WTC11 (cell line): ENCODE measurements around the gene SMC1B. TPM values are rescaled to one million over a fixed set of nuclear protein-coding genes. Genes with fewer than 3 reads are reported as not detected.

Experiments
- ATAC-seq: fragments of 200-7000 bp; cut with Tn5 transposase; 2 replicates; pipeline ENCODE4 v1.10.0; 2021; ENCODE audit warnings: mild to moderate bottlenecking, moderate library complexity
- CTCF ChIA-PET: fragments of 300-600 bp; sonication (Branson Sonifier 250); formaldehyde crosslinking; loops from one replicate; lab custom pipeline; 2021; ENCODE audit warnings: antibody characterized with exemption; lab: Charles Lee
- POLR2A ChIA-PET: fragments of 350-600 bp; sonication (Branson Sonifier 250); formaldehyde crosslinking; loops from one replicate; lab custom pipeline; 2021; ENCODE audit warnings: antibody characterized with exemption; lab: Charles Lee
- DNase-seq: peaks from one replicate; pipeline ENCODE4 v3.0.0; 2021; ENCODE audit warnings: low spot score
- H3K27ac Mint-ChIP-seq: 2 replicates; pipeline ENCODE4 v1.8.0; 2021; ENCODE audit warnings: mixed read lengths
- H3K27me3 Mint-ChIP-seq: 2 replicates; pipeline ENCODE4 v1.8.0; 2021; ENCODE audit warnings: low read depth, mild to moderate bottlenecking, moderate library complexity, mixed read lengths
- H3K36me3 Mint-ChIP-seq: 2 replicates; pipeline ENCODE4 v1.8.0; 2021; ENCODE audit warnings: mixed read lengths
- H3K4me1 Mint-ChIP-seq: 2 replicates; pipeline ENCODE4 v1.8.0; 2022; ENCODE audit warnings: mixed read lengths
- H3K4me3 Mint-ChIP-seq: 2 replicates; pipeline ENCODE4 v1.8.0; 2021; ENCODE audit warnings: mild to moderate bottlenecking, moderate library complexity, mixed read lengths
- H3K9me3 Mint-ChIP-seq: 2 replicates; pipeline ENCODE4 v1.8.0; 2021; ENCODE audit warnings: mixed read lengths
- CBFB ChIP-seq: sonication (generic); formaldehyde crosslinking; IDR thresholded peaks from 2 replicates; pipeline ENCODE4 v1.8.1; 2022; ENCODE audit warnings: mild to moderate bottlenecking, low read depth, missing genetic modification reagents
- CREM ChIP-seq: sonication (generic); formaldehyde crosslinking; IDR thresholded peaks from 2 replicates; pipeline ENCODE4 v1.8.1; 2022; ENCODE audit warnings: mild to moderate bottlenecking, missing genetic modification reagents, moderate library complexity
- NR1H2 ChIP-seq: sonication (generic); formaldehyde crosslinking; IDR thresholded peaks from 2 replicates; pipeline ENCODE4 v1.9.0; 2021; ENCODE audit warnings: mild to moderate bottlenecking, moderate library complexity, missing genetic modification reagents
- NR2C2 ChIP-seq: sonication (generic); formaldehyde crosslinking; IDR thresholded peaks from 2 replicates; pipeline ENCODE4 v1.8.0; 2022; ENCODE audit warnings: mild to moderate bottlenecking, missing genetic modification reagents
- RORB ChIP-seq: fragments of 250-450 bp; sonication (Bioruptor Pico); IDR thresholded peaks from 2 replicates; pipeline ENCODE4 v1.9.0; 2021; ENCODE audit warnings: mild to moderate bottlenecking
- SMAD3 ChIP-seq: sonication (generic); formaldehyde crosslinking; IDR thresholded peaks from 2 replicates; pipeline ENCODE4 v1.8.0; 2022; ENCODE audit warnings: missing genetic modification reagents, mild to moderate bottlenecking, borderline replicate concordance
- SOX15 ChIP-seq: fragments of 250-450 bp; sonication (Bioruptor Pico); IDR thresholded peaks from 2 replicates; pipeline ENCODE4 v1.9.0; 2021; ENCODE audit warnings: mild to moderate bottlenecking
- TEAD1 ChIP-seq: sonication (generic); formaldehyde crosslinking; IDR thresholded peaks from 2 replicates; pipeline ENCODE4 v1.8.0; 2022; ENCODE audit warnings: mild to moderate bottlenecking, missing genetic modification reagents
- TP53 ChIP-seq: sonication (generic); formaldehyde crosslinking; IDR thresholded peaks from 2 replicates; pipeline ENCODE4 v1.8.1; 2023; ENCODE audit warnings: mild to moderate bottlenecking, missing genetic modification reagents
- ZBTB21 ChIP-seq: sonication (generic); formaldehyde crosslinking; IDR thresholded peaks from 2 replicates; pipeline ENCODE4 v1.8.1; 2023; ENCODE audit warnings: mild to moderate bottlenecking, missing genetic modification reagents, borderline replicate concordance
- ZNF121 ChIP-seq: sonication (generic); formaldehyde crosslinking; IDR thresholded peaks from 2 replicates; pipeline ENCODE4 v1.8.0; 2023; ENCODE audit warnings: missing genetic modification reagents
- ZNF219 ChIP-seq: sonication (generic); formaldehyde crosslinking; IDR thresholded peaks from 2 replicates; pipeline ENCODE4 v1.8.0; 2023; ENCODE audit warnings: missing genetic modification reagents, mild to moderate bottlenecking, borderline replicate concordance
- ZNF423 ChIP-seq: fragments of 250-450 bp; sonication (Bioruptor Pico); IDR thresholded peaks from 2 replicates; pipeline ENCODE4 v2.1.2; 2022; ENCODE audit warnings: mild to moderate bottlenecking, moderate library complexity
- total RNA-seq: library from RNA; stranded (reverse); gene quantifications from 3 replicates; pipeline ENCODE4 v1.2.3, GENCODE V29; 2021
- TF ChIP-seq, protein P1 (sequence below): fragments of 200-600 bp; IDR thresholded peaks from 2 replicates; pipeline ENCODE4 v1.8.0; 2022; ENCODE audit warnings: antibody characterized with exemption
- TF ChIP-seq, protein P2 (sequence below): sonication (generic); formaldehyde crosslinking; IDR thresholded peaks from 2 replicates; pipeline ENCODE4 v1.8.0; 2022; ENCODE audit warnings: missing genetic modification reagents
- TF ChIP-seq, protein P3 (sequence below): sonication (generic); formaldehyde crosslinking; IDR thresholded peaks from 2 replicates; pipeline ENCODE4 v1.8.0; 2022; ENCODE audit warnings: mild to moderate bottlenecking, missing genetic modification reagents
- TF ChIP-seq, protein P4 (sequence below): fragments of 250-450 bp; sonication (Bioruptor Pico); IDR thresholded peaks from 2 replicates; pipeline ENCODE4 v1.9.0; 2021; ENCODE audit warnings: moderate library complexity, mild to moderate bottlenecking, inconsistent platforms, borderline replicate concordance
- TF ChIP-seq, protein P5 (sequence below): sonication (generic); formaldehyde crosslinking; IDR thresholded peaks from 2 replicates; pipeline ENCODE4 v1.8.1; 2022; ENCODE audit warnings: mild to moderate bottlenecking, missing genetic modification reagents, moderate library complexity, borderline replicate concordance
- TF ChIP-seq, protein P6 (sequence below): sonication (generic); formaldehyde crosslinking; IDR thresholded peaks from 2 replicates; pipeline ENCODE4 v1.8.1; 2022; ENCODE audit warnings: missing genetic modification reagents, borderline replicate concordance
- TF ChIP-seq, protein P7 (sequence below): fragments of 250-450 bp; sonication (Bioruptor Pico); IDR thresholded peaks from 2 replicates; pipeline ENCODE4 v1.9.0; 2021; ENCODE audit warnings: mild to moderate bottlenecking

The SMC1B gene
- total RNA-seq, 1 experiment from 2014 or later = 0.07 TPM

DNA sequence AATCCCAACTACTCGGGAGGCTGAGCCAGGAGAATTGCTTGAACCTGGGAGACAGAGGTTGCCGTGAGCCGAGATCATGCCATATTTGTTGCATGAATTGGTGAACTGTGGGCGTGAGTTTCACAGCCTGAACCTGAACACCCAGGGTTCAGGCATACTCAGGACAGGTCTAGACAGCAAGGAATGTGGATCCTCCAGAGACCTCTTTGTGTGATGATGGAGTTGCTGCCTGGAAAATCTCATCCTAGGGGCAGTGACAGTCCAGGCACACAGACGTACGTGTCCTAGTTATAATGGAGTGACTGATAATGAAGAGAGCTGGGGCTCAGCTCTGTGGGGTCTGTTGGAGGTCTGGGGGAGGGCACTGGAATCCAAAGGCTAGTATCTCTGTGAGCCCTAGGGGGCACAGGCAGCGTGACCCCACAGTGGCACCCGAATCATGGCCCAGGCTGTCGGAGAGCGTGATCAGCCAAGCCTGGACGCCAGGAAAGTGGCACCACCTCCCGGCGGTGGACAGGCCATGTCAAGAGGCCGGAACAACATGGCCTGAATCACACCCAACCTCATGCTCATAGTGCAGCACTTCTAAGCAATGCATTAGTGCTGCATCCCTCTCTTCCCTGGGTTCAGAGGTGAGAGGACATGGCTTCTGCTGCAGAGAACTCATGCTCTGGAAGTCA is 31.8 kb upstream of the SMC1B start:
- no peak for TF ChIP-seq CREM (CRISPR knock-in tag)
- no peak for TF ChIP-seq SMAD3
- TF ChIP-seq, protein P1, sequence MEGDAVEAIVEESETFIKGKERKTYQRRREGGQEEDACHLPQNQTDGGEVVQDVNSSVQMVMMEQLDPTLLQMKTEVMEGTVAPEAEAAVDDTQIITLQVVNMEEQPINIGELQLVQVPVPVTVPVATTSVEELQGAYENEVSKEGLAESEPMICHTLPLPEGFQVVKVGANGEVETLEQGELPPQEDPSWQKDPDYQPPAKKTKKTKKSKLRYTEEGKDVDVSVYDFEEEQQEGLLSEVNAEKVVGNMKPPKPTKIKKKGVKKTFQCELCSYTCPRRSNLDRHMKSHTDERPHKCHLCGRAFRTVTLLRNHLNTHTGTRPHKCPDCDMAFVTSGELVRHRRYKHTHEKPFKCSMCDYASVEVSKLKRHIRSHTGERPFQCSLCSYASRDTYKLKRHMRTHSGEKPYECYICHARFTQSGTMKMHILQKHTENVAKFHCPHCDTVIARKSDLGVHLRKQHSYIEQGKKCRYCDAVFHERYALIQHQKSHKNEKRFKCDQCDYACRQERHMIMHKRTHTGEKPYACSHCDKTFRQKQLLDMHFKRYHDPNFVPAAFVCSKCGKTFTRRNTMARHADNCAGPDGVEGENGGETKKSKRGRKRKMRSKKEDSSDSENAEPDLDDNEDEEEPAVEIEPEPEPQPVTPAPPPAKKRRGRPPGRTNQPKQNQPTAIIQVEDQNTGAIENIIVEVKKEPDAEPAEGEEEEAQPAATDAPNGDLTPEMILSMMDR = no peak
- TF ChIP-seq, protein P2, sequence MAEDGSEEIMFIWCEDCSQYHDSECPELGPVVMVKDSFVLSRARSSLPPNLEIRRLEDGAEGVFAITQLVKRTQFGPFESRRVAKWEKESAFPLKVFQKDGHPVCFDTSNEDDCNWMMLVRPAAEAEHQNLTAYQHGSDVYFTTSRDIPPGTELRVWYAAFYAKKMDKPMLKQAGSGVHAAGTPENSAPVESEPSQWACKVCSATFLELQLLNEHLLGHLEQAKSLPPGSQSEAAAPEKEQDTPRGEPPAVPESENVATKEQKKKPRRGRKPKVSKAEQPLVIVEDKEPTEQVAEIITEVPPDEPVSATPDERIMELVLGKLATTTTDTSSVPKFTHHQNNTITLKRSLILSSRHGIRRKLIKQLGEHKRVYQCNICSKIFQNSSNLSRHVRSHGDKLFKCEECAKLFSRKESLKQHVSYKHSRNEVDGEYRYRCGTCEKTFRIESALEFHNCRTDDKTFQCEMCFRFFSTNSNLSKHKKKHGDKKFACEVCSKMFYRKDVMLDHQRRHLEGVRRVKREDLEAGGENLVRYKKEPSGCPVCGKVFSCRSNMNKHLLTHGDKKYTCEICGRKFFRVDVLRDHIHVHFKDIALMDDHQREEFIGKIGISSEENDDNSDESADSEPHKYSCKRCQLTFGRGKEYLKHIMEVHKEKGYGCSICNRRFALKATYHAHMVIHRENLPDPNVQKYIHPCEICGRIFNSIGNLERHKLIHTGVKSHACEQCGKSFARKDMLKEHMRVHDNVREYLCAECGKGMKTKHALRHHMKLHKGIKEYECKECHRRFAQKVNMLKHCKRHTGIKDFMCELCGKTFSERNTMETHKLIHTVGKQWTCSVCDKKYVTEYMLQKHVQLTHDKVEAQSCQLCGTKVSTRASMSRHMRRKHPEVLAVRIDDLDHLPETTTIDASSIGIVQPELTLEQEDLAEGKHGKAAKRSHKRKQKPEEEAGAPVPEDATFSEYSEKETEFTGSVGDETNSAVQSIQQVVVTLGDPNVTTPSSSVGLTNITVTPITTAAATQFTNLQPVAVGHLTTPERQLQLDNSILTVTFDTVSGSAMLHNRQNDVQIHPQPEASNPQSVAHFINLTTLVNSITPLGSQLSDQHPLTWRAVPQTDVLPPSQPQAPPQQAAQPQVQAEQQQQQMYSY (CRISPR knock-in tag) = no peak
- TF ChIP-seq, protein P3, sequence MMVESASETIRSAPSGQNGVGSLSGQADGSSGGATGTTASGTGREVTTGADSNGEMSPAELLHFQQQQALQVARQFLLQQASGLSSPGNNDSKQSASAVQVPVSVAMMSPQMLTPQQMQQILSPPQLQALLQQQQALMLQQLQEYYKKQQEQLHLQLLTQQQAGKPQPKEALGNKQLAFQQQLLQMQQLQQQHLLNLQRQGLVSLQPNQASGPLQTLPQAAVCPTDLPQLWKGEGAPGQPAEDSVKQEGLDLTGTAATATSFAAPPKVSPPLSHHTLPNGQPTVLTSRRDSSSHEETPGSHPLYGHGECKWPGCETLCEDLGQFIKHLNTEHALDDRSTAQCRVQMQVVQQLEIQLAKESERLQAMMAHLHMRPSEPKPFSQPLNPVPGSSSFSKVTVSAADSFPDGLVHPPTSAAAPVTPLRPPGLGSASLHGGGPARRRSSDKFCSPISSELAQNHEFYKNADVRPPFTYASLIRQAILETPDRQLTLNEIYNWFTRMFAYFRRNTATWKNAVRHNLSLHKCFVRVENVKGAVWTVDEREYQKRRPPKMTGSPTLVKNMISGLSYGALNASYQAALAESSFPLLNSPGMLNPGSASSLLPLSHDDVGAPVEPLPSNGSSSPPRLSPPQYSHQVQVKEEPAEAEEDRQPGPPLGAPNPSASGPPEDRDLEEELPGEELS (CRISPR knock-in tag) = no peak
- TF ChIP-seq, protein P4, sequence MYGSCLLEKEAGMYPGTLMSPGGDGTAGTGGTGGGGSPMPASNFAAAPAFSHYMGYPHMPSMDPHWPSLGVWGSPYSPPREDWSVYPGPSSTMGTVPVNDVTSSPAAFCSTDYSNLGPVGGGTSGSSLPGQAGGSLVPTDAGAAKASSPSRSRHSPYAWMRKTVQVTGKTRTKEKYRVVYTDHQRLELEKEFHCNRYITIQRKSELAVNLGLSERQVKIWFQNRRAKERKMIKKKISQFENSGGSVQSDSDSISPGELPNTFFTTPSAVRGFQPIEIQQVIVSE (CRISPR knock-in tag) = no peak
- TF ChIP-seq, protein P5, sequence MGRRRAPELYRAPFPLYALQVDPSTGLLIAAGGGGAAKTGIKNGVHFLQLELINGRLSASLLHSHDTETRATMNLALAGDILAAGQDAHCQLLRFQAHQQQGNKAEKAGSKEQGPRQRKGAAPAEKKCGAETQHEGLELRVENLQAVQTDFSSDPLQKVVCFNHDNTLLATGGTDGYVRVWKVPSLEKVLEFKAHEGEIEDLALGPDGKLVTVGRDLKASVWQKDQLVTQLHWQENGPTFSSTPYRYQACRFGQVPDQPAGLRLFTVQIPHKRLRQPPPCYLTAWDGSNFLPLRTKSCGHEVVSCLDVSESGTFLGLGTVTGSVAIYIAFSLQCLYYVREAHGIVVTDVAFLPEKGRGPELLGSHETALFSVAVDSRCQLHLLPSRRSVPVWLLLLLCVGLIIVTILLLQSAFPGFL (CRISPR knock-in tag) = no peak
- TF ChIP-seq ZNF423 (CRISPR knock-in tag) = no peak
- TF ChIP-seq, all 79 proteins: peak for 0
- H3K27me3 Mint-ChIP-seq = no peaks in the 10 kb centered on the region
- H3K36me3 Mint-ChIP-seq = no peaks in the 10 kb centered on the region
- CTCF ChIA-PET = no interaction called here
- ATAC-seq (no peak), DNase-seq (no peak)
- no peaks in the 10 kb centered on the region for H3K9me3 Mint-ChIP-seq
- H3K4me1 Mint-ChIP-seq = peaks cover 11% of the 10 kb centered on the region
- no peak overlapping the region for H3K27ac Mint-ChIP-seq
- H3K4me3 Mint-ChIP-seq = no peak overlapping the region
- POLR2A ChIA-PET = no interaction called here

DNA sequence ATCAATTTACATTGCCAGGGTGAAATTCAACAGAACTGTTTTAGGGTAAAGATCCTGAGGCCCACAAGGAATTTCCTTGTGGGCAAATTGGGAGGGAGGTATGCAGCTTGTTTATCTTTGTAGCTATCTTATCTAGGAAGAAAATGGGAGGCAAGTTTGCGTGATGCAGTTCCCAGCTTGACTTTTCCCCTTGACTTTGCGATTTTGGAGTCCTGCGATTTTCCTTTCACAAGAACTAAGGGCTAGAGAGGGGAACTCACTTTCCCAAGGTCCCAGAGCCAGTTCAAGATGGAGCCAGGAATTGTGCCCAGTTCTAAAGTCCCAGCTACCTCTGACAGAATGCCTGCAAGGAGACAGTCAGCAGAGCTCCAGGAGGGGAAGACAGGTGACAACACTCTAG is 30.8 kb upstream of the SMC1B start:
- CTCF ChIA-PET = interaction anchor here (1.1 kb wide), 1 partner anchor 18 kb away, joined by 3 read pairs; no protein-coding TSS in a partner anchor
- Mint-ChIP-seq H3K4me3 (no peak overlapping the region), H3K27ac (no peak overlapping the region), H3K4me1 (peaks cover 11% of the 10 kb centered on the region), H3K9me3 (no peaks in the 10 kb centered on the region), H3K36me3 (no peaks in the 10 kb centered on the region), H3K27me3 (no peaks in the 10 kb centered on the region)
- POLR2A ChIA-PET = no interaction called here
- DNase-seq (no peak), ATAC-seq (no peak)
- TF ChIP-seq, protein P6, sequence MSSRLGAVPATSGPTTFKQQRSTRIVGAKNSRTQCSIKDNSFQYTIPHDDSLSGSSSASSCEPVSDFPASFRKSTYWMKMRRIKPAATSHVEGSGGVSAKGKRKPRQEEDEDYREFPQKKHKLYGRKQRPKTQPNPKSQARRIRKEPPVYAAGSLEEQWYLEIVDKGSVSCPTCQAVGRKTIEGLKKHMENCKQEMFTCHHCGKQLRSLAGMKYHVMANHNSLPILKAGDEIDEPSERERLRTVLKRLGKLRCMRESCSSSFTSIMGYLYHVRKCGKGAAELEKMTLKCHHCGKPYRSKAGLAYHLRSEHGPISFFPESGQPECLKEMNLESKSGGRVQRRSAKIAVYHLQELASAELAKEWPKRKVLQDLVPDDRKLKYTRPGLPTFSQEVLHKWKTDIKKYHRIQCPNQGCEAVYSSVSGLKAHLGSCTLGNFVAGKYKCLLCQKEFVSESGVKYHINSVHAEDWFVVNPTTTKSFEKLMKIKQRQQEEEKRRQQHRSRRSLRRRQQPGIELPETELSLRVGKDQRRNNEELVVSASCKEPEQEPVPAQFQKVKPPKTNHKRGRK (CRISPR knock-in tag) = no peak
- TF ChIP-seq CBFB (CRISPR knock-in tag) (no peak), ZNF121 (CRISPR knock-in tag) (no peak), TEAD1 (CRISPR knock-in tag) (no peak), ZNF219 (CRISPR knock-in tag) (no peak), SOX15 (CRISPR knock-in tag) (no peak), NR1H2 (CRISPR knock-in tag) (no peak), NR2C2 (CRISPR knock-in tag) (no peak), RORB (CRISPR knock-in tag) (no peak), ZBTB21 (no peak), TP53 (no peak)
- TF ChIP-seq, protein P4 (CRISPR knock-in tag) = no peak
- TF ChIP-seq, protein P7, sequence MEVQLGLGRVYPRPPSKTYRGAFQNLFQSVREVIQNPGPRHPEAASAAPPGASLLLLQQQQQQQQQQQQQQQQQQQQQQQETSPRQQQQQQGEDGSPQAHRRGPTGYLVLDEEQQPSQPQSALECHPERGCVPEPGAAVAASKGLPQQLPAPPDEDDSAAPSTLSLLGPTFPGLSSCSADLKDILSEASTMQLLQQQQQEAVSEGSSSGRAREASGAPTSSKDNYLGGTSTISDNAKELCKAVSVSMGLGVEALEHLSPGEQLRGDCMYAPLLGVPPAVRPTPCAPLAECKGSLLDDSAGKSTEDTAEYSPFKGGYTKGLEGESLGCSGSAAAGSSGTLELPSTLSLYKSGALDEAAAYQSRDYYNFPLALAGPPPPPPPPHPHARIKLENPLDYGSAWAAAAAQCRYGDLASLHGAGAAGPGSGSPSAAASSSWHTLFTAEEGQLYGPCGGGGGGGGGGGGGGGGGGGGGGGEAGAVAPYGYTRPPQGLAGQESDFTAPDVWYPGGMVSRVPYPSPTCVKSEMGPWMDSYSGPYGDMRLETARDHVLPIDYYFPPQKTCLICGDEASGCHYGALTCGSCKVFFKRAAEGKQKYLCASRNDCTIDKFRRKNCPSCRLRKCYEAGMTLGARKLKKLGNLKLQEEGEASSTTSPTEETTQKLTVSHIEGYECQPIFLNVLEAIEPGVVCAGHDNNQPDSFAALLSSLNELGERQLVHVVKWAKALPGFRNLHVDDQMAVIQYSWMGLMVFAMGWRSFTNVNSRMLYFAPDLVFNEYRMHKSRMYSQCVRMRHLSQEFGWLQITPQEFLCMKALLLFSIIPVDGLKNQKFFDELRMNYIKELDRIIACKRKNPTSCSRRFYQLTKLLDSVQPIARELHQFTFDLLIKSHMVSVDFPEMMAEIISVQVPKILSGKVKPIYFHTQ (CRISPR knock-in tag) = no peak
